ACC112 (cell line): ENCODE results near the gene HACE1.
"Not testable (repeated sequence)": the region's sequence is repeated elsewhere in the genome, so short reads cannot be mapped to it uniquely, and the experiment has no call there.

Source experiments
- H2AFZ ChIP-seq: fragments of 200-600 bp; sonication (generic); one replicate; pipeline ENCODE4 v1.6.0; 2017; ENCODE audit warnings: antibody characterized with exemption, low read length; ENCODE audit not compliant: unreplicated experiment
- H3K27ac ChIP-seq: fragments of 200-600 bp; sonication (generic); 2 replicates; pipeline ENCODE4 v1.5.1; 2014; ENCODE audit warnings: low read depth, mild to moderate bottlenecking, antibody characterized with exemption, low read length, moderate library complexity
- H3K27me3 ChIP-seq: fragments of 200-600 bp; sonication (generic); 2 replicates; pipeline ENCODE4 v1.6.1; 2014; ENCODE audit warnings: mild to moderate bottlenecking, antibody characterized with exemption, low read length, moderate library complexity, mixed read lengths; ENCODE audit not compliant: insufficient read depth
- H3K36me3 ChIP-seq: fragments of 200-600 bp; sonication (generic); 2 replicates; pipeline ENCODE4 v1.6.1; 2016; ENCODE audit warnings: mild to moderate bottlenecking, antibody characterized with exemption, low read length, moderate library complexity, mixed read lengths; ENCODE audit not compliant: insufficient read depth
- H3K4me1 ChIP-seq: fragments of 200-600 bp; sonication (generic); one replicate; pipeline ENCODE4 v1.6.1; 2016; ENCODE audit warnings: low read length, mixed read lengths; ENCODE audit not compliant: insufficient read depth, unreplicated experiment, control insufficient read depth
- H3K4me3 ChIP-seq: fragments of 200-600 bp; sonication (generic); 2 replicates; pipeline ENCODE4 v1.5.1; 2014; ENCODE audit warnings: mild to moderate bottlenecking, low read depth, low read length
- H3K79me2 ChIP-seq: fragments of 200-600 bp; sonication (generic); one replicate; pipeline ENCODE4 v1.6.0; 2016; ENCODE audit warnings: low read length; ENCODE audit not compliant: control insufficient read depth, unreplicated experiment, insufficient read depth

The HACE1 gene

DNA sequence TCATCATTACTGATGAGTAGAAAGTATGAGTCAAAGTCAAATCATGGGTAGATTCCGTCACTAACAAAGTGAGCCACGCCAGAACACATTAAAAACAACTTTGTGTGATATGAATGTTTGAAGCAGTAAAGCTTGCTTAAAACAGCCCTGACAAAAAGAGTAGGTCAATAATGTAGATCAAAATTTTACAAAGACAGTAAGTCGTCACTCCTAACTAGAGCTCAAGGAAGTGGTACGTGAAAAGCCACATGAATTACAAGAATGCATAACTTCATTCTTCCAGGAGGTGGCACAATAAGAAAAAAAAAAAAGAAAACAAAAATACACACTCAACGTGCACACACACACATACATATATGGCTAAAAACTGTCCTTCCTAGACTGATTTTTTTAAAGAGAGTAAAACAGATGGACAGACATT is 69.9 kb downstream of the HACE1 start:
- Histone ChIP-seq H3K4me1 (peaks cover 16% of the 10 kb centered on the region), H2AFZ (peak overlapping the region; percentile 27), H3K27ac (peak overlapping the region; percentile 62), H3K4me3 (peak overlapping the region; percentile 50), H3K36me3 (no peaks in the 10 kb centered on the region), H3K79me2 (no peaks in the 10 kb centered on the region), H3K27me3 (no peaks in the 10 kb centered on the region)

- Histone ChIP-seq H3K27ac (no peak overlapping the region; the same call in 1 of the 2 replicates), H3K27me3 (no peaks in the 10 kb centered on the region), H2AFZ (no peak overlapping the region)
Observed at GRCh38 chr6:104788400-104788799, 71.3 kb downstream of the HACE1 start.

GRCh38 chr6:104787305-104787704 is 72.4 kb downstream of the HACE1 start:
- Histone ChIP-seq H3K4me1 (peaks cover 32% of the 10 kb centered on the region), H3K79me2 (no peaks in the 10 kb centered on the region), H3K27ac (no peak overlapping the region), H3K27me3 (no peaks in the 10 kb centered on the region), H2AFZ (no peak overlapping the region), H3K36me3 (no peaks in the 10 kb centered on the region), H3K4me3 (no peak overlapping the region)

More at GRCh38 chr6:104788400-104788799, 71.3 kb downstream of the HACE1 start:
- Histone ChIP-seq H3K79me2 (no peaks in the 10 kb centered on the region), H3K4me1 (peaks cover 29% of the 10 kb centered on the region), H3K36me3 (no peaks in the 10 kb centered on the region), H3K4me3 (no peak overlapping the region)

DNA sequence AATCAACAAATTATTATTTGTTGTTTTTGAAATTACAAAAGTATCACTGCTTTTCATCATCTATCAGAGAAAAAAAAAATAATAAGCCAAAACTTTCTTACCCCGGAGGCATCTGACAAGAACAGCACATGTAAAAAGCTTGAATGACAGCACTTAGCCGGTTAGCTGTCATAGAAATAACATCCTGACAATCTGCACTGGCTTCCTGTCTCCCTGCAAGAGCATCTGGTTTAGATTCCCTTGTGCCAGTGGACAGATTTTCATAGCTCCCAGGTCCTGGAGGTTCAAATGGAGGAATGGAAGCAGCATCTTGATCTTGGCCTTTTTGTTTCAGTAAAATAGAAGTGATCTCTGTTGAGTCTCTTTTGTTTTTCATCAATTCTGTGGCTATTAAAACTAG is 74.8 kb downstream of the HACE1 start:
- Histone ChIP-seq H3K79me2 (no peaks in the 10 kb centered on the region), H3K27ac (no peak overlapping the region), H3K4me3 (no peak overlapping the region), H2AFZ (no peak overlapping the region), H3K36me3 (no peaks in the 10 kb centered on the region), H3K27me3 (no peaks in the 10 kb centered on the region), H3K4me1 (peaks cover 32% of the 10 kb centered on the region)

DNA sequence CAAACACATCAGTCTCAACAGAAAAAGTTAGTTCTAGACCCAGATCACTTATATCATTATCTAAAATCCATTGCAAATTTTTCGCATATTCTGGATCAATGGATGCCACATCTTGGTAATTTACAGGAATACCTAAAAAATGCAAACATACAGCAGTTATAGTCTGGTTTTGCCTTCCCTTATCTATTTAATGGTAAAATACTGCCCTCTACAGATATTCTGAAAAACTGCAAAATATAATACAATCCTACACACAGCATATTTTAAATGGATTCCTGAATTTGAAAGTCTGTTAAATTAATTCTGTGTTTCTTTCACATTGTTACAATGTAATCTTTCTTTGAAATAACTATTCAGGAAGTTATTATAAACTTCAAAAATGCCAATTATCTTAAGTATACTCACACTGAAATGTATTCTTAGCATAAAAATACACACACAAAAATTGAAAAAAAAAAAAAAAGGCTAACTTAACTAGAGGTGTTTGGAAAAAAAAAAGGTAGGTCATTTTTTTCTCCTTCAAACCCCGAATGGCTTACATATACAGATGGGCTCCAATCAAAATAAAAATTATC is 88.4 kb downstream of the HACE1 start:
- Histone ChIP-seq H2AFZ (no peak overlapping the region), H3K4me3 (no peak overlapping the region), H3K4me1 (no peaks in the 10 kb centered on the region), H3K27me3 (no peaks in the 10 kb centered on the region), H3K27ac (no peak overlapping the region), H3K36me3 (0 out of 2 replicates have a peak, but pooled peaks cover 1% of the 10 kb centered on the region), H3K79me2 (no peaks in the 10 kb centered on the region)

DNA sequence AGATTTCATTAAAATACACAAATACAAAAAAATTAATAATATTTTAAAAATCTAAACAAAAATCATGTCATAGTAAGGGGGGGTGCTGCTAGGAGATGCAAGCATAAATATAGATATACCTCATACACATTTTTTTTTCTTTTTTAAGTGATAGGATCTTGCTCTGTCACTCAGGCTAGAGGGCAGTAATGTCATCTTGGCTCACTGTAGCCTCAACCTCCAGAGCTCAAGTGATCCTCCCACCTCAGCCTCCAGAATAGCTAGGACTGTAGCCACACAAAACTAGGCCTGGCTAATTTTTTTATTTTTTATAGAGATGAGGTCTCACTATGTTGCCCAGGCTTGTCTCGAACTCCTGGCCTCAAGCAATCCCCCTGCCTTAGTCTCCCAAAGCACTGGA is 90.8 kb downstream of the HACE1 start:
- no peaks in the 10 kb centered on the region for H3K36me3 ChIP-seq
- no peaks in the 10 kb centered on the region for H3K79me2 ChIP-seq
- H2AFZ ChIP-seq, result no peak overlapping the region
- no peaks in the 10 kb centered on the region for H3K4me1 ChIP-seq
- no peak overlapping the region for H3K4me3 ChIP-seq
- H3K27me3 ChIP-seq, result no peaks in the 10 kb centered on the region
- H3K27ac ChIP-seq, result no peak overlapping the region

GRCh38 chr6:104766595-104766994 is 93.1 kb downstream of the HACE1 start:
- H2AFZ ChIP-seq, result no peak overlapping the region
- no peak overlapping the region for H3K27ac ChIP-seq
- no peaks in the 10 kb centered on the region for H3K27me3 ChIP-seq
- no peaks in the 10 kb centered on the region for H3K36me3 ChIP-seq
- H3K79me2 ChIP-seq, result no peaks in the 10 kb centered on the region
- no peaks in the 10 kb centered on the region for H3K4me1 ChIP-seq
- no peak overlapping the region for H3K4me3 ChIP-seq

GRCh38 chr6:104754788-104755409 is 104.8 kb downstream of the HACE1 start:
- Histone ChIP-seq H3K4me1 (no peaks in the 10 kb centered on the region), H3K27ac (no peak overlapping the region), H3K36me3 (peaks cover 10% of the 10 kb centered on the region; the same call in 1 of the 2 replicates), H3K79me2 (no peaks in the 10 kb centered on the region), H2AFZ (no peak overlapping the region), H3K27me3 (no peaks in the 10 kb centered on the region), H3K4me3 (no peak overlapping the region)

GRCh38 chr6:104753251-104753650 is 106.5 kb downstream of the HACE1 start:
- Histone ChIP-seq H3K27me3 (no peaks in the 10 kb centered on the region), H3K79me2 (no peaks in the 10 kb centered on the region), H2AFZ (no peak overlapping the region), H3K36me3 (peaks cover 10% of the 10 kb centered on the region; the same call in 1 of the 2 replicates), H3K4me3 (no peak overlapping the region), H3K27ac (no peak overlapping the region), H3K4me1 (no peaks in the 10 kb centered on the region)

GRCh38 chr6:104750449-104750848 is 109.3 kb downstream of the HACE1 start:
- H3K79me2 ChIP-seq, result no peaks in the 10 kb centered on the region
- peaks cover 4% of the 10 kb centered on the region; the same call in 1 of the 2 replicates for H3K36me3 ChIP-seq
- no peaks in the 10 kb centered on the region for H3K4me1 ChIP-seq
- H3K4me3 ChIP-seq, result no peak overlapping the region
- H2AFZ ChIP-seq, result no peak overlapping the region
- no peak overlapping the region for H3K27ac ChIP-seq
- no peaks in the 10 kb centered on the region for H3K27me3 ChIP-seq

GRCh38 chr6:104739124-104739523 is 120.6 kb downstream of the HACE1 start:
- not testable (repeated sequence) for H3K4me1 ChIP-seq, H3K27ac ChIP-seq, H3K79me2 ChIP-seq, H3K4me3 ChIP-seq, H3K27me3 ChIP-seq, H2AFZ ChIP-seq, H3K36me3 ChIP-seq
